Activated CD8-positive, alpha-beta memory T cell treated with anti-CD3 and anti-CD28 coated beads for 1 hour (primary cell): ENCODE results near the gene DCUN1D2.
A peak's percentile ranks its signal among the peaks of the same experiment; 100 is the strongest.
"Not testable (repeated sequence)": the region's sequence is repeated elsewhere in the genome, so short reads cannot be mapped to it uniquely, and the experiment has no call there.

Source experiments
- DNase-seq, 2 donors: peaks; one replicate each; pipeline ENCODE4 v3.0.0-alpha.2; 2020; ENCODE audit warnings: low read depth in 1 of 2; ENCODE audit errors: extremely low read depth in 1 of 2

The DCUN1D2 gene

DNA sequence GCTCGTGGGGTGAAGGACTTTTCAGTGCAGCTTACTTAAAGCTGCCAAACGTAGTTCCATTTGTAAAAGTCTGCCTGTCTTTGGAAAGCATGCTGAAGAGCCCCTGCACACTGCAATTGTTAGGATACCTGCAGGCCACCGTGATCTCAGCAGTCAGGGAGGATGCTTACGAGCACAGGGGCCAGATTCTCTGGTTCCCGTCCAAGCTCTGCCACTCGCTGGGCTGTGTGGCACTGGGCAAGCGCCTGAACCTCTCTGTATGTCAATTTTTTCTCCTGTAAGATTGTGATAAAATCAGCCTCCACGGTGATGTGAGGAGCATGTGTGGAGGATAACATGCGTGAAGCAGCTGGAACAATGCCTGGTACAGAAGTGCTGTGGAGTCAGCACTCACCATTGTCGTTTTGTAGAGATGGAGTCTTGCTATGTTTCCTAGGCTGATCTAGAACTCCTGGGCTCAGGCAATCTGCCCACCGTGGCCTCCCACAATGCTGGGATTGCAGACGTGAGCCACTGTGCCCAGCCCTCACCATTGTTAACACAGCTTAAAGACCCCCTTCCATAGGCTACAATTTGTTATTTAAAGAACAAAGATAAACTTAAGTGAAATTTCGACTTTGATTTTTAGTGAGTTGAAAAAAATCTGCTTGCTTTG, 40.7 kb downstream of the DCUN1D2 start:
- no peak for DNase-seq

GRCh38 chr13:113448885-113449692, 41.4 kb downstream of the DCUN1D2 start:
- peak in 1 of 2 donors; percentile 13 for DNase-seq

DNA sequence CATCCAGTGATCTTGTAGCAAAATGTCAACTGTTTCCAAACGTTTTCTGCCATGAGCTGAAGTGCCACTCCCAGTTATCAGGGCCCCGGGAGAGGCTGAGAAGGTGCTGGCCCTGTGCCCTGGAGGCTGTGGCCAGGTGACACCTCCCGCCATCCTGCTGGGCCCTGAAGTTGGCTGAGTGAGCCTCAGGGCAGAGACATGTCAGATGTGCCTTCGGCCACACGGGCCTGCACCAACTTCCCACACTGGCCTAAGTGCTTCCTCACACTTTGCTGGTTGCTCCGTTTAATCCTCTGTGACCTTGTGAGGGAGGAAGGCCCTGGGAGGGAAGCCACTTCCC, 42.0 kb downstream of the DCUN1D2 start:
- no peak for DNase-seq

DNA sequence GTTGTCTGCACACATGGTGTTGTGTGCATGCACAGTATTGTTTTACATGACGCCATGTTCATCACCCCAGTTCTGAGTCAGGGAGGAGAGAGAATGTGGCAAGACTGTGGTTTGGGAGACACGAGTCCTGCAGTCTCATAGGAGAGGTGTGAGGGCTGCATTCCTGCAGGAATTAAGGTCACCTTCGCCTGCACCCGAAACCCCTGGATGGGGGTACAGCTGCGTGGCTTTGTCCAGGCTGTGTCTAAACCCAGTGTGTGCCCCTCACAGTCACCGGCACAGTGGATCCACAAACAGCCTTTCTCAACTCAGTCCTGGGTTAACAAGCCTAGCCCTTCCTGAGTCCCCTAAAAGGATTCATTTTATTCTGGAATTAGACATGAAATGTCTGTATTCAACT, 42.9 kb downstream of the DCUN1D2 start:
- no peak for DNase-seq

DNA sequence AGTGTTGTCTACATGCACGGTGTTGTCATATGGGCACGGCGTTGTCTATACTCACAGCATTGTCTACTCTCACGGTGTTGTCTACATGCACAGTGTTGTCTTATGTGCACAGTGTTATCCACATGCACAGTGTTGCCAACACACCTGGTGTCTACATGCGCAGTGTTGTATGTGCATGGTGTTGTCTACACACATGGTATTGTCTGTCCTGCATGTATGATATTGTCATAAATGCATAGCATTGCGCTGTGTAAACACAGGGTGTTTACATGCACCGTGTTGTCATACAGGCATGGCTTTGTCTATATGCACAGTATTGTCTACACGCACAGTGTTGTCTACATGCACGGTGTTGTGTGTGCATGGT, 44.0 kb downstream of the DCUN1D2 start:
- no peak for DNase-seq

DNA sequence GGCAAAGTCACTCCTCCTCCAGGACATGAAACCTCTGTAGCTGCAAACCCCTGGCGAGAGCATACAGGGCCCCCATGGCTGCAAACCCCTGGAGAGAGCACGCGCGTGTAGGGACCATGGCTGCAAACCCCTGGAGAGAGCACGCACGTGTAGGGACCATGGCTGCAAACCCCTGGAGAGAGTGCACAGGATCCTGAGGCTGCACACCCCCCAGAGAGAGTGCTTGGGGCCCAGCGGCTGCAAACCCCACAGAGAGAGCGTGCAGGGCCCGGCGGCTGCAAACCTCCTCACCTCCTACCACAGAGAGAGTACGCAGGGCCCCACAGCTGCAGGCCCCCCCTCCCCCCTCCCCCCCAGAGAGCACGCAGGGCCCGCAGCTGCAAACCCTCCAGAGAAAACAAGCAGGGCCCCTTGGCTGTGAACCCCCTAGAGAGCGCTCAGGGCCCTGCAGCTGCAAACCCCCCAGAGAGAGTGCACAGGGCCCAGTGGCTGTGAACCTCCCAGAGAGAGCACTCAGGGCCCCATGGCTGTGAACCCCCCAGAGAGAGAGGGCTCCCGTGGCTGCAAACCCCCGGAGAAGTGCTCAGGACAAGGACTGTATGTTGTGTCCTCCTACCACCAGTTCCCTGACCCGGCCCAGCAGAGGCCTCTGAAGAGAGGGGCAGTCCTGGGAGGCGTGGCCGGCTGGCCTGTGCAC, 44.6 kb downstream of the DCUN1D2 start:
- no peak for DNase-seq

GRCh38 chr13:113443991-113444390, 46.5 kb downstream of the DCUN1D2 start:
- DNase-seq: no peak

DNA sequence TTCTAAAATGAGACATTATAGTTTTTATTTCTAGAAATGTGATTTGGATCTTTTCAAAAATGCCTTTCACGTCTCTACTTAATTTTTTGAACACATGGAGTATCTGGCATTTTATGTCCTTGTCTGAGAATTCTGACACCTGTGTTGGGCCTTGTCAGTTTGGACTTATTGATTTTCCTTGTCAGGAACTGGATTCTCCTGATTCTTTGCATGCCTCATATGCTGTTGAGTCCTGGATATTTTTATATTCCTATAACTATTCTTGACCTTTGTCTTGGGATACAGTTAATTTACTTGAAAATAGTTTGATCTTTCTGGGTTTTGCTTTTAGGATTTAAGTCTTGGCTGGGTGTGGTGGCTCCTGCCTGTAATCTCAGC, 47.5 kb downstream of the DCUN1D2 start:
- no peak for DNase-seq

GRCh38 chr13:113442354-113442984, 48.0 kb downstream of the DCUN1D2 start:
- no peak for DNase-seq

DNA sequence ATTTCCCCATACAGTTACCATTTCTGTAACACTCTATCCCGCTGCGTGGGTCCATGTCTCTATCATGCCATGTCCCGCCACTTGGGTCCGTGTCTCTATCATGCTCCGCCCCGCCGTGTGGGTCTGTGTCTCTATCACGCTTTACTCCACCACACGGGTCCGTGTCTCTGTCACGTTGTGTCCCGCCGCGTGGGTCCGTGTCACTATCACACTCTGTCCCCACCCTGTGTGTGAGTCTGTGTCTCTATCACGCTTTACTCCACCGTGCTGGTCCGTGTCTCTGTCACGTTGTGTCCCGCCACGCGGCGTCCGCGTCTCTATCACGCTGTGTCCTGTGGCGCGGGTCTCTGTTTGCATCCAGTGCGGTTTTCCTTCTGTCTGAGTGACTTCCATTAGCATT, 48.9 kb downstream of the DCUN1D2 start:
- DNase-seq: no peak

GRCh38 chr13:113437408-113438010, 53.0 kb downstream of the DCUN1D2 start:
- DNase-seq: no peak

DNA sequence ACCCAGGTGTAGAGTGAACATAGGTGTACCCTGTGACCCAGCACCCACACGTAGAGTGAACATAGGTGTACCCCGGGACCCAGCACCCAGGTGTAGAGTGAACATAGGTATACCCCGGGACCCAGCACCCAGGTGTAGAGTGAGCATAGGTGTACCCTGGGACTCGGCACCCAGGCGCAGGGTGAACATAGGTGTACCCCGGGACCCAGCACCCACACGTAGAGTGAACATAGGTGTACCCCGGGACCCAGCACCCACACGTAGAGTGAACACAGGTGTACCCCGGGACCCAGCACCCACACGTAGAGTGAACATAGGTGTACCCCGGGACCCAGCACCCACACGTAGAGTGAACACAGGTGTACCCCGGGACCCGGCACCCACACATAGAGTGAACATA, 53.6 kb downstream of the DCUN1D2 start:
- DNase-seq: not testable (repeated sequence)

DNA sequence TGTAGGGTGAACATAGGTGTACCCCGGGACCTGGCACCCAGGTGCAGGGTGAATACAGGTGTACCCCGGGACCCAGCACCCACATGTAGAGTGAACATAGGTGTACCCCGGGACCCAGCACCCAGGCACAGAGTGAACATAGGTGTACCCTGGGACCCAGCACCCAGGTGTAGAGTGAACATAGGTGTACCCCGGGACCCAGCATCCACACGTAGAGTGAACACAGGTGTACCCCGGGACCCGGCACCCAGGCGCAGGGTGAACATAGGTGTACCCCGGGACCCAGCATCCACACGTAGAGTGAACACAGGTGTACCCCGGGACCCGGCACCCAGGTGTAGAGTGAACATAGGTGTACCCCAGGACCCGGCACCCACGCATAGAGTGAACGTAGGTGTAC, 54.6 kb downstream of the DCUN1D2 start:
- DNase-seq: not testable (repeated sequence)

- no peak for DNase-seq
These were observed 57.1 kb downstream of the DCUN1D2 start for GRCh38 chr13:113433391-113433916.

GRCh38 chr13:113432506-113433270, 57.8 kb downstream of the DCUN1D2 start:
- no peak for DNase-seq

GRCh38 chr13:113431171-113431570, 59.3 kb downstream of the DCUN1D2 start:
- no peak for DNase-seq

GRCh38 chr13:113430378-113431110, 60.0 kb downstream of the DCUN1D2 start:
- DNase-seq: no peak

DNA sequence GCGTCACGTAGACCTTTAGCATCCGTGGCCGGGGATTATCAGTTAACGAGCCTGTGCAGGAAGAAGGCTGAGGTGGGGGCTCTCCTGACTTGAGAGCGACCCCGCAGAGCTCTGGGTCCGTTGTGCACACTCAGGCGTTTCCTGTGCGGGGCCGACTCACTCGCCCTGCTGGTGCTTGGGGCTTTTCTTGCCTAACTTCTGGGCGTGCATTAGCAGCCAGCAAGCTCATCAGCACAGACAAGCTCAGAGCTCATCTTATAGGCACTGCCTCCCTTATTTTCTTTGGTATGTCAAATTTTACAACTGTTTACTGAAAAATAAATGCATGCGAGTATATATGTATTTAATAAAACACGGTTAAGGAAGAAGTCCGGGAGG, 60.9 kb downstream of the DCUN1D2 start:
- no peak for DNase-seq

- no peak for DNase-seq
These were observed 61.5 kb downstream of the DCUN1D2 start for GRCh38 chr13:113428871-113429607.
